Measurements from ENCODE around the gene UCKL1.

- TF ChIP-seq CTCF (conservative IDR thresholded peaks at IDR 0.05; ENCODE audit: low read length): no peak
- no peak for TF ChIP-seq EZH2phosphoT487 (IDR thresholded peaks at IDR 0.05; ENCODE audit: borderline replicate concordance, low read depth, low read length)
Observed at GRCh38 chr20:63966944-63967322, 10.7 kb upstream of the UCKL1 start.

Data from OCI-LY7 (cell line).